ENCODE results near the gene DDX54. TPM values are rescaled to one million over a fixed set of nuclear protein-coding genes. Genes with fewer than 3 reads are reported as not detected.

The DDX54 gene
- total RNA-seq, 1 experiment from 2014 or later: 83.0 TPM

DNA sequence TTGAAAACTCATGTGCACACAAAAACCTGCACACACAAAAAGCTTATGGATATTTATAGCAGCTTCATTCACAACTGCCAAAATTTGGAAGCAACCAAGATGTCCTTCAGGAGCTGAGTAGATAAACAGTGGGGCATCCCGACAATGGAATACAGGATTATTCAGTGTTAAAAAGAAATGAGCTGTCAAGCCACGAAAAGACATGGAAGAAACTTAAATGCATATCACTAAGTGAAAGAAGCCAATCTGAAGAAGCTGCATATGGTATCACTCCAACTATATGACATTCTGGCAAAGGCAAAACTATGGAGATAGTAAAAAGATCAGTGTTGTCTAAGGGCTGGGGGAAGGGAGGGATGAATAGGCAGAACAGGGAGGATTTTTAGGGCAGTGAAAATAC lies 30.7 kb upstream of the DDX54 start:
- Histone ChIP-seq H3K9me3 (ENCODE audit: control insufficient read depth, low read depth, low read length) (no peaks in the 10 kb centered on the region), H2AK5ac (ENCODE audit: insufficient read length, low read length) (no peak overlapping the region), H3K4ac (ENCODE audit: low read depth, low read length) (no peak overlapping the region), H3K9ac (ENCODE audit: extremely low read depth, insufficient read length, low read length) (no peak overlapping the region), H3K27ac (ENCODE audit: insufficient read length, low read depth, low read length) (no peak overlapping the region), H2BK20ac (ENCODE audit: low read depth, low read length, poor library complexity, severe bottlenecking) (no peak overlapping the region), H3K4me1 (ENCODE audit: insufficient read depth, low read length) (no peaks in the 10 kb centered on the region; the same call in 1 of the 2 replicates), H2BK12ac (ENCODE audit: insufficient read length, low read depth, low read length) (no peak overlapping the region), H3K79me1 (ENCODE audit: insufficient read depth, low read depth, low read length, poor library complexity, severe bottlenecking) (no peaks in the 10 kb centered on the region), H2BK5ac (ENCODE audit: insufficient read length, low read length) (no peak overlapping the region), H3K79me2 (ENCODE audit: insufficient read depth, low read length) (no peaks in the 10 kb centered on the region), H3K18ac (ENCODE audit: insufficient read length, low read depth, low read length) (no peak overlapping the region), H4K5ac (ENCODE audit: insufficient read length, low read depth, low read length) (no peak overlapping the region), H4K91ac (ENCODE audit: insufficient read length, low read depth, low read length) (no peak overlapping the region), H3T11ph (ENCODE audit: low read length) (no peak overlapping the region), H4K20me1 (ENCODE audit: control insufficient read depth, insufficient read depth, insufficient read length) (no peaks in the 10 kb centered on the region), H3K23me2 (ENCODE audit: insufficient read length, low read depth, low read length, poor library complexity, severe bottlenecking) (no peaks in the 10 kb centered on the region), H3K23ac (ENCODE audit: insufficient read length, low read depth, low read length) (no peak overlapping the region), H2AFZ (ENCODE audit: low read length) (no peak overlapping the region), H2BK15ac (ENCODE audit: low read depth, low read length) (no peak overlapping the region), H4K8ac (replicated peaks; ENCODE audit: insufficient read length, low read depth, low read length) (no peak overlapping the region), H3K14ac (ENCODE audit: insufficient read depth, low read length) (no peak overlapping the region), H3K4me2 (ENCODE audit: insufficient read depth, insufficient read length, low read length) (no peak overlapping the region), H3K56ac (ENCODE audit: insufficient read length, low read depth, low read length) (no peak overlapping the region), H3K27me3 (ENCODE audit: insufficient read depth, low read length) (no peaks in the 10 kb centered on the region), H2BK120ac (ENCODE audit: low read depth, low read length, poor library complexity, severe bottlenecking) (no peak overlapping the region)
- Mint-ChIP-seq H3K36me3 (ENCODE audit: insufficient read depth in 1 of 3, low read depth in 3 of 3) (no peaks in the 10 kb centered on the region; a peak in 1 of 7 replicates), H3K27ac (no peak overlapping the region), H3K4me3 (no peak overlapping the region), H3K4me1 (peaks cover 6 to 9% of the 10 kb centered on the region in 2 experiments; a peak in 3 of 4 replicates), H3K27me3 (ENCODE audit: low read depth) (no peaks in the 10 kb centered on the region), H3K9me3 (no peaks in the 10 kb centered on the region)
- no CpG with 5 or more reads among the region's 2 CpGs for WGBS (ENCODE audit: extremely low coverage, insufficient read length, low lambda C conversion rate)
- TF ChIP-seq, protein P1, sequence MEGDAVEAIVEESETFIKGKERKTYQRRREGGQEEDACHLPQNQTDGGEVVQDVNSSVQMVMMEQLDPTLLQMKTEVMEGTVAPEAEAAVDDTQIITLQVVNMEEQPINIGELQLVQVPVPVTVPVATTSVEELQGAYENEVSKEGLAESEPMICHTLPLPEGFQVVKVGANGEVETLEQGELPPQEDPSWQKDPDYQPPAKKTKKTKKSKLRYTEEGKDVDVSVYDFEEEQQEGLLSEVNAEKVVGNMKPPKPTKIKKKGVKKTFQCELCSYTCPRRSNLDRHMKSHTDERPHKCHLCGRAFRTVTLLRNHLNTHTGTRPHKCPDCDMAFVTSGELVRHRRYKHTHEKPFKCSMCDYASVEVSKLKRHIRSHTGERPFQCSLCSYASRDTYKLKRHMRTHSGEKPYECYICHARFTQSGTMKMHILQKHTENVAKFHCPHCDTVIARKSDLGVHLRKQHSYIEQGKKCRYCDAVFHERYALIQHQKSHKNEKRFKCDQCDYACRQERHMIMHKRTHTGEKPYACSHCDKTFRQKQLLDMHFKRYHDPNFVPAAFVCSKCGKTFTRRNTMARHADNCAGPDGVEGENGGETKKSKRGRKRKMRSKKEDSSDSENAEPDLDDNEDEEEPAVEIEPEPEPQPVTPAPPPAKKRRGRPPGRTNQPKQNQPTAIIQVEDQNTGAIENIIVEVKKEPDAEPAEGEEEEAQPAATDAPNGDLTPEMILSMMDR (conservative IDR thresholded peaks at IDR 0.05): no peak
- no peak for DNase-seq
